Caco-2 (cell line): ENCODE results near the gene HCST. TPM values are rescaled to one million over a fixed set of nuclear protein-coding genes. Genes with fewer than 3 reads are reported as not detected.
A peak's percentile ranks its signal among the peaks of the same experiment; 100 is the strongest.

Source experiments
- BruUV-seq: library from RNA; stranded (reverse); fragments of 400-500 nt; replicated peaks from 2 replicates; lab custom pipeline; 2021; lab: Mats Ljungman, UMichigan
- CTCF ChIA-PET: fragments of 300-600 bp; sonication (Branson Sonifier 250); formaldehyde crosslinking; loops from one replicate; lab custom pipeline; 2022; ENCODE audit warnings: antibody characterized with exemption; lab: Charles Lee
- POLR2A ChIA-PET: fragments of 300-600 bp; sonication (Branson Sonifier 250); formaldehyde crosslinking; loops from one replicate; lab custom pipeline; 2022; ENCODE audit warnings: antibody characterized with exemption; lab: Charles Lee
- DNase-seq, 2 experiments: peaks; one replicate each; pipeline versions ENCODE4 v3.0.0 to v3.0.0-alpha.2; 2020 to 2022
- H3K27me3 ChIP-seq: replicated peaks from 2 replicates; pipeline ENCODE4 v1.6.0; 2011; ENCODE audit warnings: low read length; ENCODE audit not compliant: control insufficient read depth, insufficient read depth
- H3K36me3 ChIP-seq: 2 replicates; pipeline ENCODE4 v1.5.1; 2011; ENCODE audit warnings: low read length; ENCODE audit not compliant: control insufficient read depth, insufficient read depth
- H3K4me1 ChIP-seq: fragments of 250-450 bp; sonication (Bioruptor Pico); 2 replicates; pipeline ENCODE4 v1.5.1; 2020; ENCODE audit warnings: mild to moderate bottlenecking
- H3K4me3 ChIP-seq: 2 replicates; pipeline ENCODE4 v1.5.1; 2011; ENCODE audit warnings: low read depth, mild to moderate bottlenecking, control low read depth, low read length
- H3K9me3 ChIP-seq: fragments of 250-450 bp; sonication (Bioruptor Pico); 2 replicates; pipeline ENCODE4 v1.5.1; 2020; ENCODE audit warnings: mild to moderate bottlenecking, moderate library complexity
- H3K27ac Mint-ChIP-seq: one replicate; pipeline ENCODE4 v1.8.0; 2022; ENCODE audit warnings: mixed read lengths; ENCODE audit not compliant: unreplicated experiment
- H3K27me3 Mint-ChIP-seq: one replicate; pipeline ENCODE4 v1.8.0; 2022; ENCODE audit warnings: mixed read lengths; ENCODE audit not compliant: insufficient read depth, unreplicated experiment
- H3K36me3 Mint-ChIP-seq: one replicate; pipeline ENCODE4 v1.8.0; 2022; ENCODE audit warnings: mild to moderate bottlenecking, mixed read lengths; ENCODE audit not compliant: insufficient read depth, unreplicated experiment
- H3K4me1 Mint-ChIP-seq: one replicate; pipeline ENCODE4 v1.8.0; 2022; ENCODE audit warnings: low read depth, mixed read lengths; ENCODE audit not compliant: unreplicated experiment
- H3K4me3 Mint-ChIP-seq: one replicate; pipeline ENCODE4 v1.8.0; 2022; ENCODE audit warnings: mild to moderate bottlenecking, moderate library complexity, mixed read lengths; ENCODE audit not compliant: unreplicated experiment
- H3K9me3 Mint-ChIP-seq: one replicate; pipeline ENCODE4 v1.8.0; 2022; ENCODE audit warnings: mixed read lengths; ENCODE audit not compliant: unreplicated experiment
- CTCF ChIP-seq, 2 experiments: fragments of 200-600 bp in 1 of 2; IDR thresholded peaks; 1 replicate in 1 of 2; 2 replicates in 1 of 2; pipeline versions ENCODE4 v1.5.1 to v1.8.0; 2011 to 2022; ENCODE audit warnings: antibody characterized with exemption in 1 of 2, control low read depth in 1 of 2, inconsistent platforms in 1 of 2, low read depth in 1 of 2, low read length in 1 of 2, mild to moderate bottlenecking in 1 of 2, moderate library complexity in 1 of 2; ENCODE audit not compliant: insufficient read depth in 1 of 2, severe bottlenecking in 1 of 2, unreplicated experiment in 1 of 2
- intact Hi-C: fragments of 100-400 bp; cut with micrococcal nuclease; formaldehyde crosslinking; loops from one replicate; pipeline ENCODE4 v1.10.0; 2022; ENCODE audit not compliant: unreplicated experiment
- total RNA-seq: library from RNA; stranded (reverse); gene quantifications from 2 replicates; pipeline ENCODE4 v1.2.3, GENCODE V29; 2022

HCST gene
- total RNA-seq, 1 experiment from 2014 or later: not detected

- no peaks in the 10 kb centered on the region for H3K36me3 ChIP-seq
- peaks cover 6% of the 10 kb centered on the region for H3K36me3 Mint-ChIP-seq
- no peak overlapping the region for H3K27ac Mint-ChIP-seq
- no peak for TF ChIP-seq CTCF (IDR thresholded peaks at IDR 0.05; ENCODE audit: insufficient read depth in 1 of 2, low read depth in 1 of 2, low read length in 1 of 2, severe bottlenecking in 1 of 2, unreplicated experiment in 1 of 2)
- intact Hi-C loops: no loop called here
- H3K4me3 ChIP-seq: no peak overlapping the region
- H3K27me3 ChIP-seq: no peaks in the 10 kb centered on the region
- CTCF ChIA-PET: interaction anchor here (0.6 to 1.8 kb wide), 2 partner anchors 30 to 141 kb away, joined by 5 to 7 read pairs; no protein-coding TSS in a partner anchor
- peaks cover 5% of the 10 kb centered on the region for H3K27me3 Mint-ChIP-seq
- H3K4me3 Mint-ChIP-seq: peak overlapping the region; percentile 83
- no peaks in the 10 kb centered on the region for H3K9me3 ChIP-seq
- POLR2A ChIA-PET: no interaction called here
- no peak for DNase-seq
- peaks cover 7% of the 10 kb centered on the region for H3K4me1 Mint-ChIP-seq
- H3K9me3 Mint-ChIP-seq: no peaks in the 10 kb centered on the region
- H3K4me1 ChIP-seq: 0 out of 2 replicates have a peak, but pooled peaks cover 7% of the 10 kb centered on the region
- no TSS peak for BruUV-seq
These were observed 1.2 kb upstream of the HCST start for GRCh38 chr19:35901055-35901644.

GRCh38 chr19:35902870-35903475 lies 644 bp downstream of the HCST start:
- H3K27me3 Mint-ChIP-seq: peaks cover 5% of the 10 kb centered on the region
- H3K4me1 ChIP-seq: 0 out of 2 replicates have a peak, but pooled peaks cover 7% of the 10 kb centered on the region
- peak overlapping the region; percentile 36; the same call in 1 of the 2 replicates for H3K4me3 ChIP-seq
- H3K27me3 ChIP-seq: no peaks in the 10 kb centered on the region
- peak overlapping the region; percentile 80 for H3K4me3 Mint-ChIP-seq
- intact Hi-C loops: no loop called here
- H3K9me3 ChIP-seq: no peaks in the 10 kb centered on the region
- H3K36me3 Mint-ChIP-seq: peaks cover 6% of the 10 kb centered on the region
- BruUV-seq: no TSS peak
- no peak overlapping the region for H3K27ac Mint-ChIP-seq
- H3K36me3 ChIP-seq: no peaks in the 10 kb centered on the region
- DNase-seq: no peak
- H3K9me3 Mint-ChIP-seq: no peaks in the 10 kb centered on the region
- peaks cover 7% of the 10 kb centered on the region for H3K4me1 Mint-ChIP-seq
- POLR2A ChIA-PET: no interaction called here
- CTCF ChIA-PET: no interaction called here
- TF ChIP-seq CTCF (IDR thresholded peaks at IDR 0.05; ENCODE audit: insufficient read depth in 1 of 2, low read depth in 1 of 2, low read length in 1 of 2, severe bottlenecking in 1 of 2, unreplicated experiment in 1 of 2): no peak

DNA sequence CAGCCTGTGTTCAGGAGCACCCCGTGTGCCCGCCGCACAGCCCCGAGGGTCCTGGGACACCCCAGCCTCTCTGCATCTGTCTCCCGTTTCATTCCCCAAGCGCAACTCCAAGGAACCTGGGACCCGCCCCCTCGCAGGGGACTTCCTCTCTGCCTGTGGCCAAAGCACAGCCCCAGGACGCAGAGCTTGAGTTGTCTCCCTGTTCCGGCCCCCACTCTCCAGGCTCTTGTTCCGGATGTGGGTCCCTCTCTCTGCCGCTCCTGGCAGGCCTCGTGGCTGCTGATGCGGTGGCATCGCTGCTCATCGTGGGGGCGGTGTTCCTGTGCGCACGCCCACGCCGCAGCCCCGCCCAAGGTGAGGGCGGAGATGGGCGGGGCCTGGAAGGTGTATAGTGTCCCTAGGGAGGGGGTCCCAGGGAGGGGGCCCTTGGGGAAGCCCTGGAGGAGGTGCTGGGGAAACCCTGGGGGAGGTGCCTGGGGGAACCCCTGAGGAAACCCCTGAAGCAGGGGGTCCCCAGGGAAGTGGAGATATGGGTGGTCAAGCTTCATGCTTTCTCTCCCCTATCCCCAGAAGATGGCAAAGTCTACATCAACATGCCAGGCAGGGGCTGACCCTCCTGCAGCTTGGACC lies 1.3 kb downstream of the HCST start:
- intact Hi-C loops: no loop called here
- no peaks in the 10 kb centered on the region for H3K36me3 ChIP-seq
- Mint-ChIP-seq H3K9me3 (no peaks in the 10 kb centered on the region), H3K36me3 (peaks cover 6% of the 10 kb centered on the region), H3K27me3 (peaks cover 5% of the 10 kb centered on the region), H3K4me1 (peaks cover 7% of the 10 kb centered on the region), H3K27ac (peak overlapping the region; percentile 58), H3K4me3 (peak overlapping the region; percentile 80)
- 0 out of 2 replicates have a peak, but pooled peaks cover 7% of the 10 kb centered on the region for H3K4me1 ChIP-seq
- H3K9me3 ChIP-seq: no peaks in the 10 kb centered on the region
- CTCF ChIA-PET: no interaction called here
- POLR2A ChIA-PET: no interaction called here
- TF ChIP-seq CTCF (IDR thresholded peaks at IDR 0.05; ENCODE audit: insufficient read depth in 1 of 2, low read depth in 1 of 2, low read length in 1 of 2, severe bottlenecking in 1 of 2, unreplicated experiment in 1 of 2): no peak
- H3K4me3 ChIP-seq: peak overlapping the region; percentile 36
- no peaks in the 10 kb centered on the region for H3K27me3 ChIP-seq
- peak; percentile 57 to 72 for DNase-seq
- no TSS peak for BruUV-seq
